SK-N-SH (cell line): ENCODE results near the gene SIRPA. TPM values are rescaled to one million over a fixed set of nuclear protein-coding genes. Genes with fewer than 3 reads are reported as not detected.

Experiments
- CTCF ChIA-PET: fragments of 300-600, 350-600 bp; formaldehyde crosslinking; extraction: SDS; loops from one replicate; lab custom pipeline; 2021; lab: Yijun Ruan, JAX
- POLR2A ChIA-PET: fragments of 350-600 bp; sonication (Branson Sonifier 250); formaldehyde crosslinking; extraction: SDS; loops from one replicate; lab custom pipeline; 2020; ENCODE audit warnings: antibody characterized with exemption, inconsistent platforms; lab: Yijun Ruan, JAX
- DNase-seq: peaks from one replicate; pipeline ENCODE4 v3.0.0; 2012
- H2AFZ ChIP-seq: fragments of 200-600 bp; sonication (generic); 2 replicates; pipeline ENCODE4 v1.8.1; 2016; ENCODE audit warnings: antibody characterized with exemption, mild to moderate bottlenecking, low read depth
- H3F3A ChIP-seq: fragments of 200-600 bp; sonication (generic); replicated peaks from 2 replicates; pipeline ENCODE3; 2016; ENCODE audit warnings: antibody characterized with exemption, mild to moderate bottlenecking; ENCODE audit not compliant: insufficient read depth
- H3K27ac ChIP-seq, 2 experiments: fragments of 200-500 bp in 1 of 2; fragments of 200-600 bp in 1 of 2; sonication (Bioruptor generic) in 1 of 2; sonication (generic), shearing (Covaris generic) in 1 of 2; 2 replicates each; pipeline versions ENCODE4 v1.5.1 to v1.6.1; 2014 to 2016; ENCODE audit warnings: low read depth in 2 of 2, inconsistent platforms in 1 of 2, low read length in 1 of 2, mild to moderate bottlenecking in 1 of 2, mixed read lengths in 1 of 2
- H3K27me3 ChIP-seq: fragments of 200-600 bp; sonication (generic), shearing (Covaris generic); 2 replicates; pipeline ENCODE4 v1.6.1; 2016; ENCODE audit warnings: mixed run types; ENCODE audit not compliant: insufficient read depth
- H3K36me3 ChIP-seq, 2 experiments: fragments of 200-500 bp in 1 of 2; fragments of 200-600 bp in 1 of 2; sonication (Bioruptor generic) in 1 of 2; sonication (generic) in 1 of 2; replicated peaks in 1 of 2; 2 replicates each; pipeline versions ENCODE3 to v1.5.1; 2014 to 2016; ENCODE audit warnings: low read length in 1 of 2, mild to moderate bottlenecking in 1 of 2; ENCODE audit not compliant: insufficient read depth in 2 of 2, control insufficient read depth in 1 of 2
- H3K4me1 ChIP-seq, 2 experiments: fragments of 200-500 bp in 1 of 2; fragments of 200-600 bp in 1 of 2; sonication (Bioruptor generic) in 1 of 2; sonication (generic), shearing (Covaris generic) in 1 of 2; 2 replicates each; pipeline versions ENCODE4 v1.5.1 to v1.6.1; 2014 to 2016; ENCODE audit warnings: low read depth in 1 of 2, low read length in 1 of 2, mixed run types in 1 of 2; ENCODE audit not compliant: insufficient read depth in 2 of 2, control insufficient read depth in 1 of 2
- H3K4me2 ChIP-seq: fragments of 200-600 bp; sonication (generic), shearing (Covaris generic); 2 replicates; pipeline ENCODE4 v1.6.1; 2017; ENCODE audit warnings: mixed run types
- H3K4me3 ChIP-seq, 2 experiments: fragments of 200-500 bp in 1 of 2; fragments of 200-600 bp in 1 of 2; sonication (Bioruptor generic) in 1 of 2; sonication (generic), shearing (Covaris generic) in 1 of 2; 2 replicates each; pipeline versions ENCODE4 v1.5.1 to v1.8.1; 2014 to 2016; ENCODE audit warnings: low read depth in 2 of 2, inconsistent platforms in 1 of 2, low read length in 1 of 2, mild to moderate bottlenecking in 1 of 2, mixed read lengths in 1 of 2, moderate library complexity in 1 of 2
- H3K79me2 ChIP-seq: fragments of 200-600 bp; sonication (generic); 2 replicates; pipeline ENCODE4 v1.8.1; 2017; ENCODE audit warnings: mild to moderate bottlenecking; ENCODE audit not compliant: insufficient read depth
- H3K9ac ChIP-seq: fragments of 200-600 bp; sonication (generic); 2 replicates; pipeline ENCODE4 v1.6.1; 2017; ENCODE audit warnings: mixed run types
- H3K9me2 ChIP-seq: fragments of 200-600 bp; sonication (generic); 2 replicates; pipeline ENCODE4 v1.6.1; 2017; ENCODE audit warnings: mixed run types
- H3K9me3 ChIP-seq: fragments of 200-600 bp; sonication (generic); 2 replicates; pipeline ENCODE4 v1.6.1; 2017; ENCODE audit warnings: mixed run types, mild to moderate bottlenecking, moderate library complexity
- H4K20me1 ChIP-seq: fragments of 200-600 bp; sonication (generic); 2 replicates; pipeline ENCODE4 v1.6.1; 2017; ENCODE audit warnings: mild to moderate bottlenecking, mixed run types; ENCODE audit not compliant: insufficient read depth
- CTCF ChIP-seq: fragments of 200-600 bp; sonication (generic); IDR thresholded peaks from 2 replicates; pipeline ENCODE4 v1.6.1; 2017; ENCODE audit warnings: antibody characterized with exemption, mild to moderate bottlenecking, moderate library complexity
- ELF1 ChIP-seq: IDR thresholded peaks from 2 replicates; pipeline ENCODE4 v1.4.0; 2012
- FOSL2 ChIP-seq: IDR thresholded peaks from 2 replicates; pipeline ENCODE4 v1.4.0; 2012; ENCODE audit warnings: low read depth, mild to moderate bottlenecking, moderate library complexity, borderline replicate concordance
- JUND ChIP-seq: IDR thresholded peaks from 2 replicates; pipeline ENCODE4 v1.4.0; 2012
- MEF2A ChIP-seq: IDR thresholded peaks from 2 replicates; pipeline ENCODE4 v1.4.0; 2012; ENCODE audit warnings: low read depth, borderline replicate concordance
- MXI1 ChIP-seq: IDR thresholded peaks from 2 replicates; pipeline ENCODE4 v1.6.1; 2012; ENCODE audit warnings: mild to moderate bottlenecking, low read depth, low read length, improper control_type of control experiment
- NFIC ChIP-seq: IDR thresholded peaks from 2 replicates; pipeline ENCODE4 v1.4.0; 2012; ENCODE audit warnings: borderline replicate concordance
- PBX3 ChIP-seq: IDR thresholded peaks from 2 replicates; pipeline ENCODE4; 2012
- RCOR1 ChIP-seq: fragments of 150-350 bp; IDR thresholded peaks from 2 replicates; pipeline ENCODE4 v1.6.1; 2017; ENCODE audit warnings: antibody characterized with exemption, low read length
- REST ChIP-seq: IDR thresholded peaks from 2 replicates; pipeline ENCODE4 v1.6.1; 2012; ENCODE audit warnings: mild to moderate bottlenecking, low read depth, low read length, moderate library complexity
- RXRA ChIP-seq: IDR thresholded peaks from 2 replicates; pipeline ENCODE4 v1.4.0; 2012; ENCODE audit warnings: low read depth, mild to moderate bottlenecking, borderline replicate concordance
- SMC3 ChIP-seq: IDR thresholded peaks from 2 replicates; pipeline ENCODE4 v1.6.1; 2012; ENCODE audit warnings: low read depth, low read length, improper control_type of control experiment
- TAF1 ChIP-seq: IDR thresholded peaks from 2 replicates; pipeline ENCODE4 v1.6.1; 2012; ENCODE audit warnings: low read depth, mild to moderate bottlenecking, low read length, moderate library complexity, borderline replicate concordance
- TCF12 ChIP-seq: IDR thresholded peaks from 2 replicates; pipeline ENCODE4 v1.4.0; 2012
- USF1 ChIP-seq: IDR thresholded peaks from 2 replicates; pipeline ENCODE4 v1.4.0; 2012; ENCODE audit warnings: low read depth, borderline replicate concordance
- WGBS: methylation state at CpG from one replicate; pipeline ENCODE4 v1.1.6; 2017; ENCODE audit warnings: low lambda C conversion rate; 5-methylcytosine and 5-hydroxymethylcytosine counted together
- polyA plus RNA-seq, 3 experiments: library from polyadenylated mRNA; depleted of rRNA; stranded (reverse); fragments of >200 nt; gene quantifications; 2 replicates each; pipeline ENCODE4 v1.2.3, GENCODE V29; 2012

The SIRPA gene
- polyA plus RNA-seq (2012; rRNA removed), result 6.8 and 9.1 TPM in 2 replicates
- polyA plus RNA-seq (2012; cell fraction: cytosol; rRNA removed), result 6.5 and 8.5 TPM in 2 replicates
- 11.2 and 11.3 TPM in 2 replicates for polyA plus RNA-seq (2012; cell fraction: nucleus; rRNA removed)

GRCh38 chr20:1894951-1895673 lies at the start of gene SIRPA:
Gene SIRPA, plus strand, starts transcription at chr20:1895407. Its CDS starts 41 bp downstream, at chr20:1895448.
- H2AFZ ChIP-seq, result peak within 1 kb of the TSS; percentile 79; the same call in 1 of the 2 replicates
- peak within 1 kb of the TSS; percentile 95 for H3K4me2 ChIP-seq
- peak within 1 kb of the TSS; percentile 53 to 77; a peak in 3 of 4 replicates for H3K27ac ChIP-seq
- peaks cover 3% of the 10 kb centered on the region for H3F3A ChIP-seq
- H3K79me2 ChIP-seq, result peaks cover 50% of the 10 kb centered on the region
- ChIA-PET CTCF (no interaction called here), POLR2A (interaction anchor here (0.9 kb wide), 1 partner anchor 40 kb away, joined by 3 read pairs; no protein-coding TSS in a partner anchor)
- H3K27me3 ChIP-seq, result no peaks in the 10 kb centered on the region
- H3K9me3 ChIP-seq, result no peaks in the 10 kb centered on the region
- no peaks in the 10 kb centered on the region for H3K36me3 ChIP-seq
- peaks cover 13 to 20% of the 10 kb centered on the region in 2 experiments; a peak in 1 of 4 replicates for H3K4me1 ChIP-seq
- peak; percentile 2; the same call in 1 of the 2 replicates for TF ChIP-seq FOSL2
- TF ChIP-seq SMC3, result peak; percentile 11; the same call in 1 of the 2 replicates
- no peak for TF ChIP-seq NFIC
- no peaks in the 10 kb centered on the region for H3K9me2 ChIP-seq
- H3K9ac ChIP-seq, result peak within 1 kb of the TSS; percentile 78
- peaks cover 9% of the 10 kb centered on the region; the same call in 1 of the 2 replicates for H4K20me1 ChIP-seq
- DNase-seq, result peak; percentile 91
- WGBS, result under 1% methylated on average over 16 of the region's 74 CpGs
- H3K4me3 ChIP-seq, result peak within 1 kb of the TSS; percentile 62 to 85

- H3K9me3 ChIP-seq, result no peaks in the 10 kb centered on the region
- no peak overlapping the region for H3K9ac ChIP-seq
- H4K20me1 ChIP-seq, result no peaks in the 10 kb centered on the region
- H3K79me2 ChIP-seq, result no peaks in the 10 kb centered on the region
- no peak overlapping the region for H3K4me2 ChIP-seq
- CTCF ChIA-PET, result no interaction called here
- no peaks in the 10 kb centered on the region for H3K9me2 ChIP-seq
- POLR2A ChIA-PET, result no interaction called here
- 57% methylated on average over 7 of the region's 7 CpGs for WGBS
- H3K4me3 ChIP-seq, result no peak overlapping the region
- H3K4me1 ChIP-seq, result peaks cover 3 to 18% of the 10 kb centered on the region in 2 experiments; a peak in 2 of 4 replicates
- DNase-seq, result no peak
- TF ChIP-seq MXI1, result no peak
- no peak for TF ChIP-seq REST
- TF ChIP-seq PBX3, result no peak
- TF ChIP-seq TCF12, result no peak
- TF ChIP-seq MEF2A, result no peak
- TF ChIP-seq JUND, result no peak
- no peak for TF ChIP-seq RXRA
- TF ChIP-seq TAF1, result no peak
- TF ChIP-seq RCOR1, result no peak
- TF ChIP-seq CTCF, result no peak
- no peak for TF ChIP-seq ELF1
- no peak for TF ChIP-seq USF1
- no peaks in the 10 kb centered on the region for H3K36me3 ChIP-seq
- H3K27ac ChIP-seq, result no peak overlapping the region
- H3F3A ChIP-seq, result no peaks in the 10 kb centered on the region
- H3K27me3 ChIP-seq, result no peaks in the 10 kb centered on the region
- H2AFZ ChIP-seq, result no peak overlapping the region
Measured at GRCh38 chr20:1845701-1846100, 49.5 kb upstream of the SIRPA start.
